Mesendoderm (in vitro differentiated cells): ENCODE measurements around the gene HLF.

Experiments used
- DNase-seq: peaks from one replicate; pipeline ENCODE4 v3.0.0; 2013
- H2AK5ac ChIP-seq: 2 replicates; pipeline ENCODE4 v1.6.1; 2013; ENCODE audit warnings: low read length, inconsistent platforms
- H2BK120ac ChIP-seq: 2 replicates; pipeline ENCODE4 v1.6.1; 2013; ENCODE audit warnings: low read depth, mild to moderate bottlenecking, low read length, moderate library complexity, mixed read lengths
- H2BK15ac ChIP-seq: replicated peaks from 2 replicates; pipeline ENCODE4 v1.6.1; 2013; ENCODE audit warnings: low read depth, mild to moderate bottlenecking, moderate library complexity
- H2BK5ac ChIP-seq: 2 replicates; pipeline ENCODE4 v1.6.1; 2013; ENCODE audit warnings: low read length, inconsistent platforms
- H3K18ac ChIP-seq: 2 replicates; pipeline ENCODE4 v1.6.1; 2013; ENCODE audit warnings: mild to moderate bottlenecking, low read length, mixed read lengths
- H3K23ac ChIP-seq: one replicate; pipeline ENCODE4 v1.6.1; 2013; ENCODE audit warnings: low read length
- H3K27ac ChIP-seq: 2 replicates; pipeline ENCODE4 v1.5.1; 2013; ENCODE audit warnings: low read depth, mild to moderate bottlenecking, inconsistent platforms, low read length, moderate library complexity
- H3K27me3 ChIP-seq: 2 replicates; pipeline ENCODE4 v1.6.1; 2013; ENCODE audit warnings: low read length, control low read depth, mild to moderate bottlenecking, inconsistent platforms; ENCODE audit not compliant: insufficient read depth, poor library complexity
- H3K36me3 ChIP-seq: 2 replicates; pipeline ENCODE4 v1.6.1; 2013; ENCODE audit warnings: low read length, inconsistent platforms; ENCODE audit not compliant: control insufficient read depth, insufficient read depth
- H3K4ac ChIP-seq: one replicate; pipeline ENCODE4 v1.6.1; 2013; ENCODE audit warnings: low read depth, mild to moderate bottlenecking, low read length, moderate library complexity
- H3K4me1 ChIP-seq: 2 replicates; pipeline ENCODE4 v1.6.1; 2013; ENCODE audit warnings: low read depth, low read length, inconsistent platforms; ENCODE audit not compliant: control insufficient read depth
- H3K4me2 ChIP-seq: 2 replicates; pipeline ENCODE4 v1.6.1; 2013; ENCODE audit warnings: low read length
- H3K4me3 ChIP-seq: 2 replicates; pipeline ENCODE4 v1.5.1; 2013; ENCODE audit warnings: mild to moderate bottlenecking, low read length
- H3K56ac ChIP-seq: one replicate; pipeline ENCODE4 v1.6.1; 2013; ENCODE audit warnings: low read length
- H3K79me1 ChIP-seq: 2 replicates; pipeline ENCODE4 v1.6.1; 2013; ENCODE audit warnings: low read length, inconsistent platforms
- H3K79me2 ChIP-seq: 2 replicates; pipeline ENCODE4 v1.6.1; 2013; ENCODE audit warnings: mild to moderate bottlenecking, low read length; ENCODE audit not compliant: control insufficient read depth, insufficient read depth
- H3K9ac ChIP-seq: 2 replicates; pipeline ENCODE4 v1.6.1; 2013; ENCODE audit warnings: low read length, inconsistent platforms
- H4K5ac ChIP-seq: one replicate; pipeline ENCODE4 v1.6.1; 2013; ENCODE audit warnings: low read length
- H4K8ac ChIP-seq: one replicate; pipeline ENCODE4 v1.6.1; 2013; ENCODE audit warnings: low read depth, mild to moderate bottlenecking, control low read depth, low read length, moderate library complexity
- WGBS: extraction: QIAGEN DNeasy Blood & Tissue Kit; methylation state at CpG from one replicate; pipeline ENCODE4 v1.1.7; 2013; ENCODE audit warnings: low lambda C conversion rate, missing lambda C conversion rate; ENCODE audit not compliant: insufficient coverage; ENCODE audit errors: extremely low coverage; 5-methylcytosine and 5-hydroxymethylcytosine counted together

Gene HLF

GRCh38 chr17:55303701-55304145 is 39.0 kb downstream of the HLF start:
- Histone ChIP-seq H3K36me3 (no peaks in the 10 kb centered on the region), H2BK5ac (no peak overlapping the region), H4K8ac (no peak overlapping the region), H3K9ac (no peak overlapping the region), H2AK5ac (no peak overlapping the region), H3K79me1 (no peaks in the 10 kb centered on the region), H3K4me2 (no peak overlapping the region), H2BK120ac (no peak overlapping the region), H2BK15ac (no peak overlapping the region), H3K27me3 (no peaks in the 10 kb centered on the region), H4K5ac (no peak overlapping the region), H3K27ac (no peak overlapping the region), H3K56ac (no peak overlapping the region), H3K4ac (no peak overlapping the region), H3K4me3 (no peak overlapping the region), H3K4me1 (no peaks in the 10 kb centered on the region), H3K18ac (no peak overlapping the region), H3K23ac (no peak overlapping the region), H3K79me2 (no peaks in the 10 kb centered on the region)
- no peak for DNase-seq
- WGBS: no CpG with 5 or more reads among the region's 7 CpGs

GRCh38 chr17:55304171-55304859 is 39.6 kb downstream of the HLF start:
- Histone ChIP-seq H3K9ac (no peak overlapping the region), H3K18ac (no peak overlapping the region), H2BK15ac (no peak overlapping the region), H2BK5ac (no peak overlapping the region), H3K56ac (no peak overlapping the region), H3K79me2 (no peaks in the 10 kb centered on the region), H3K27ac (no peak overlapping the region), H4K5ac (no peak overlapping the region), H2AK5ac (no peak overlapping the region), H3K79me1 (no peaks in the 10 kb centered on the region), H3K4ac (no peak overlapping the region), H3K23ac (no peak overlapping the region), H3K4me2 (no peak overlapping the region), H3K4me3 (no peak overlapping the region), H3K36me3 (no peaks in the 10 kb centered on the region), H4K8ac (no peak overlapping the region), H2BK120ac (no peak overlapping the region), H3K4me1 (no peaks in the 10 kb centered on the region), H3K27me3 (no peaks in the 10 kb centered on the region)
- no CpG with 5 or more reads among the region's 11 CpGs for WGBS
- no peak for DNase-seq

GRCh38 chr17:55305321-55306087 is 40.7 kb downstream of the HLF start:
- Histone ChIP-seq H2BK15ac (no peak overlapping the region), H3K4me3 (no peak overlapping the region), H3K79me1 (no peaks in the 10 kb centered on the region), H3K4me2 (no peak overlapping the region), H3K56ac (no peak overlapping the region), H2AK5ac (no peak overlapping the region), H3K23ac (no peak overlapping the region), H3K4ac (no peak overlapping the region), H3K36me3 (no peaks in the 10 kb centered on the region), H2BK5ac (no peak overlapping the region), H3K27ac (no peak overlapping the region), H3K9ac (no peak overlapping the region), H3K18ac (no peak overlapping the region), H3K4me1 (no peaks in the 10 kb centered on the region), H2BK120ac (no peak overlapping the region), H3K27me3 (no peaks in the 10 kb centered on the region), H4K8ac (no peak overlapping the region), H4K5ac (no peak overlapping the region), H3K79me2 (no peaks in the 10 kb centered on the region)
- WGBS: no CpG with 5 or more reads among the region's 6 CpGs
- DNase-seq: no peak

- Histone ChIP-seq H2BK15ac (no peak overlapping the region), H3K27ac (no peak overlapping the region), H3K18ac (no peak overlapping the region), H3K79me1 (no peaks in the 10 kb centered on the region), H3K36me3 (no peaks in the 10 kb centered on the region), H3K4me1 (no peaks in the 10 kb centered on the region), H3K4ac (no peak overlapping the region), H3K23ac (no peak overlapping the region), H3K4me3 (no peak overlapping the region), H2AK5ac (no peak overlapping the region), H2BK120ac (no peak overlapping the region), H3K4me2 (no peak overlapping the region), H4K5ac (no peak overlapping the region), H3K9ac (no peak overlapping the region), H3K27me3 (no peaks in the 10 kb centered on the region), H3K79me2 (no peaks in the 10 kb centered on the region), H4K8ac (no peak overlapping the region), H2BK5ac (no peak overlapping the region), H3K56ac (no peak overlapping the region)
- no peak for DNase-seq
- no CpG with 5 or more reads among the region's 7 CpGs for WGBS
Observed at GRCh38 chr17:55307879-55308278, 43.1 kb downstream of the HLF start.

GRCh38 chr17:55308613-55309391 is 44.0 kb downstream of the HLF start:
- Histone ChIP-seq H3K27ac (no peak overlapping the region), H2BK5ac (no peak overlapping the region), H2BK15ac (no peak overlapping the region), H3K36me3 (no peaks in the 10 kb centered on the region), H4K8ac (no peak overlapping the region), H3K4ac (no peak overlapping the region), H3K4me1 (no peaks in the 10 kb centered on the region), H3K4me3 (no peak overlapping the region), H3K9ac (no peak overlapping the region), H4K5ac (no peak overlapping the region), H3K23ac (no peak overlapping the region), H2AK5ac (no peak overlapping the region), H3K4me2 (no peak overlapping the region), H3K79me2 (no peaks in the 10 kb centered on the region), H3K56ac (no peak overlapping the region), H3K79me1 (no peaks in the 10 kb centered on the region), H3K18ac (no peak overlapping the region), H2BK120ac (no peak overlapping the region), H3K27me3 (no peaks in the 10 kb centered on the region)
- no CpG with 5 or more reads among the region's 9 CpGs for WGBS
- no peak for DNase-seq
